MM.1S (cell line): ENCODE results near the gene ZNF106.

Experiments
- DNase-seq: peaks from one replicate; pipeline ENCODE4 v3.0.0-alpha.2; 2015
- H2AFZ ChIP-seq: fragments of 300-600 bp; sonication (generic); 2 replicates; pipeline ENCODE4 v1.6.0; 2016; ENCODE audit warnings: antibody characterized with exemption, low read length
- H3F3A ChIP-seq: fragments of 300-600 bp; sonication (generic); 2 replicates; pipeline ENCODE4 v1.6.1; 2016; ENCODE audit warnings: mild to moderate bottlenecking, antibody characterized with exemption, low read length, moderate library complexity, mixed read lengths; ENCODE audit not compliant: insufficient read depth
- H3K27ac ChIP-seq: fragments of 300-600 bp; sonication (generic); 2 replicates; pipeline ENCODE4 v1.5.1; 2016; ENCODE audit warnings: mild to moderate bottlenecking, low read length
- H3K27me3 ChIP-seq: fragments of 300-600 bp; sonication (generic); replicated peaks from 2 replicates; pipeline ENCODE4 v1.6.0; 2016; ENCODE audit warnings: low read length; ENCODE audit not compliant: insufficient read depth
- H3K36me3 ChIP-seq: fragments of 300-600 bp; sonication (generic); replicated peaks from 2 replicates; pipeline ENCODE4 v1.6.1; 2016; ENCODE audit warnings: mild to moderate bottlenecking, low read length, mixed read lengths; ENCODE audit not compliant: insufficient read depth
- H3K4me1 ChIP-seq: fragments of 300-600 bp; sonication (generic); 2 replicates; pipeline ENCODE4 v1.6.1; 2016; ENCODE audit warnings: low read length, mixed read lengths
- H3K4me2 ChIP-seq: fragments of 300-600 bp; sonication (generic); 2 replicates; pipeline ENCODE4 v1.6.0; 2016; ENCODE audit warnings: low read depth, low read length
- H3K4me3 ChIP-seq: fragments of 300-600 bp; sonication (generic); 2 replicates; pipeline ENCODE4 v1.5.1; 2016; ENCODE audit warnings: low read length, mixed read lengths
- H3K79me2 ChIP-seq: fragments of 300-600 bp; sonication (generic); 2 replicates; pipeline ENCODE4 v1.6.1; 2016; ENCODE audit warnings: mixed run types, low read length, mixed read lengths
- H3K9ac ChIP-seq: fragments of 300-600 bp; sonication (generic); 2 replicates; pipeline ENCODE4 v1.6.1; 2016; ENCODE audit warnings: low read length, mixed read lengths
- H3K9me2 ChIP-seq: fragments of 300-600 bp; sonication (generic); replicated peaks from 2 replicates; pipeline ENCODE4 v1.6.1; 2016; ENCODE audit warnings: mild to moderate bottlenecking, low read length, mixed read lengths; ENCODE audit not compliant: insufficient read depth
- H3K9me3 ChIP-seq: fragments of 300-600 bp; sonication (generic); replicated peaks from 2 replicates; pipeline ENCODE4 v1.6.1; 2016; ENCODE audit warnings: mild to moderate bottlenecking, low read length, mixed read lengths; ENCODE audit not compliant: insufficient read depth
- H4K20me1 ChIP-seq: fragments of 300-600 bp; sonication (generic); 2 replicates; pipeline ENCODE4 v1.6.1; 2016; ENCODE audit warnings: mild to moderate bottlenecking, low read length, moderate library complexity, mixed read lengths; ENCODE audit not compliant: insufficient read depth
- EZH2 ChIP-seq: fragments of 300-600 bp; sonication (generic); optimal IDR thresholded peaks from 2 replicates; pipeline ENCODE3; 2017; ENCODE audit warnings: low read depth, mild to moderate bottlenecking, antibody characterized with exemption, low read length, mixed read lengths
- EZH2phosphoT487 ChIP-seq: fragments of 300-600 bp; sonication (generic); IDR thresholded peaks from 2 replicates; pipeline ENCODE4 v1.6.1; 2018; ENCODE audit warnings: antibody characterized with exemption, low read length
- TF ChIP-seq, protein P1 (sequence below): fragments of 300-600 bp; sonication (generic); IDR thresholded peaks from 2 replicates; pipeline ENCODE4 v1.5.1; 2016; ENCODE audit warnings: antibody characterized with exemption, low read length, mixed read lengths

ZNF106 gene

GRCh38 chr15:42482701-42483100, 8.2 kb downstream of the ZNF106 start:
- H3K27ac ChIP-seq = no peak overlapping the region

DNA sequence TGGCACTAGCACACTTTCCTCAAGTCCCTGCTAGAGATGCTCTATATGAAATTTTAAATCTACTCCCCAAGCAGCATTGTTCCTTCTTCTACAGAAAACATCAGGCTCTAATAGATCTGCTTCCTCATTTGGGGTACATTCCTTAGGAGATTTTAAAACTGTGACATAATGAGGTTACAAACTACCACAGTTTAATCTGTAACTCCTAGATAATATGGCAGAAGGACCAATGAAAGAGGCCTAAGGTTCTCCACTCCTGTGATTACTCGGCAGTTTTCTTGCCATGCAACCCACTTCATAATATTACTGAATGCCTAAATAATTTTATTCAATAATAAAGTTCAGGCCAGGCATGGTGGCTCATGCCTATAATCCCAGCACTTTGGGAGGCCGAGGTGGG, 16.1 kb downstream of the ZNF106 start:
- Histone ChIP-seq H3K36me3 (no peaks in the 10 kb centered on the region; the same call in 1 of the 2 replicates), H3F3A (peaks cover 5% of the 10 kb centered on the region; the same call in 1 of the 2 replicates), H3K9me2 (no peaks in the 10 kb centered on the region), H3K9me3 (no peaks in the 10 kb centered on the region), H4K20me1 (no peaks in the 10 kb centered on the region), H3K9ac (no peak overlapping the region), H3K4me2 (no peak overlapping the region), H3K27ac (no peak overlapping the region), H3K27me3 (no peaks in the 10 kb centered on the region), H3K4me1 (no peaks in the 10 kb centered on the region), H3K79me2 (peaks cover 17% of the 10 kb centered on the region), H2AFZ (no peak overlapping the region), H3K4me3 (no peak overlapping the region)
- no peak for DNase-seq
- TF ChIP-seq EZH2phosphoT487 (no peak), EZH2 (no peak)
- TF ChIP-seq, protein P1, sequence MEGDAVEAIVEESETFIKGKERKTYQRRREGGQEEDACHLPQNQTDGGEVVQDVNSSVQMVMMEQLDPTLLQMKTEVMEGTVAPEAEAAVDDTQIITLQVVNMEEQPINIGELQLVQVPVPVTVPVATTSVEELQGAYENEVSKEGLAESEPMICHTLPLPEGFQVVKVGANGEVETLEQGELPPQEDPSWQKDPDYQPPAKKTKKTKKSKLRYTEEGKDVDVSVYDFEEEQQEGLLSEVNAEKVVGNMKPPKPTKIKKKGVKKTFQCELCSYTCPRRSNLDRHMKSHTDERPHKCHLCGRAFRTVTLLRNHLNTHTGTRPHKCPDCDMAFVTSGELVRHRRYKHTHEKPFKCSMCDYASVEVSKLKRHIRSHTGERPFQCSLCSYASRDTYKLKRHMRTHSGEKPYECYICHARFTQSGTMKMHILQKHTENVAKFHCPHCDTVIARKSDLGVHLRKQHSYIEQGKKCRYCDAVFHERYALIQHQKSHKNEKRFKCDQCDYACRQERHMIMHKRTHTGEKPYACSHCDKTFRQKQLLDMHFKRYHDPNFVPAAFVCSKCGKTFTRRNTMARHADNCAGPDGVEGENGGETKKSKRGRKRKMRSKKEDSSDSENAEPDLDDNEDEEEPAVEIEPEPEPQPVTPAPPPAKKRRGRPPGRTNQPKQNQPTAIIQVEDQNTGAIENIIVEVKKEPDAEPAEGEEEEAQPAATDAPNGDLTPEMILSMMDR = no peak

More at GRCh38 chr15:42482701-42483100, 8.2 kb downstream of the ZNF106 start:
- Histone ChIP-seq H3K4me1 (no peaks in the 10 kb centered on the region), H2AFZ (no peak overlapping the region), H3K4me2 (no peak overlapping the region), H3K9me3 (no peaks in the 10 kb centered on the region), H3F3A (no peaks in the 10 kb centered on the region), H4K20me1 (no peaks in the 10 kb centered on the region), H3K9me2 (no peaks in the 10 kb centered on the region), H3K4me3 (no peak overlapping the region), H3K79me2 (peaks cover 44% of the 10 kb centered on the region), H3K27me3 (no peaks in the 10 kb centered on the region), H3K36me3 (no peaks in the 10 kb centered on the region), H3K9ac (no peak overlapping the region)
- no peak for DNase-seq
- TF ChIP-seq, protein P1 = no peak
- TF ChIP-seq EZH2phosphoT487 (no peak), EZH2 (no peak)

GRCh38 chr15:42471002-42471401, 19.9 kb downstream of the ZNF106 start:
- Histone ChIP-seq H3K36me3 (no peaks in the 10 kb centered on the region; the same call in 1 of the 2 replicates), H3K27me3 (no peaks in the 10 kb centered on the region), H3K9me2 (no peaks in the 10 kb centered on the region), H3K4me2 (no peak overlapping the region), H4K20me1 (no peaks in the 10 kb centered on the region), H3F3A (peaks cover 5% of the 10 kb centered on the region; the same call in 1 of the 2 replicates), H3K4me1 (no peaks in the 10 kb centered on the region), H3K4me3 (no peak overlapping the region), H3K9me3 (no peaks in the 10 kb centered on the region), H3K27ac (no peak overlapping the region), H2AFZ (no peak overlapping the region), H3K9ac (no peak overlapping the region), H3K79me2 (peaks cover 13% of the 10 kb centered on the region)
- DNase-seq = no peak
- TF ChIP-seq EZH2 (no peak), EZH2phosphoT487 (no peak)
- TF ChIP-seq, protein P1 = no peak
